Central memory CD8-positive, alpha-beta T cell (primary cell): ENCODE results near the gene NKAIN1.

Experiments used
- ATAC-seq: fragments of 150-1000 bp; cut with Tn5 transposase; replicated peaks from 2 replicates; pipeline ENCODE4 v1.10.0; 2022; ENCODE audit warnings: mild to moderate bottlenecking, moderate FRiP score, moderate number of reproducible peaks; ENCODE audit not compliant: poor library complexity, severe bottlenecking; ENCODE audit errors: extremely low read depth
- DNase-seq, 2 donors: peaks; one replicate each; pipeline ENCODE4 v3.0.0; 2021; ENCODE audit warnings: low spot score in 2 of 2
- H3K27ac Mint-ChIP-seq: one replicate; pipeline ENCODE4 v1.8.0; 2022; ENCODE audit warnings: low read depth, mild to moderate bottlenecking, moderate library complexity, mixed read lengths
- H3K27me3 Mint-ChIP-seq: one replicate; pipeline ENCODE4 v1.8.0; 2022; ENCODE audit warnings: mixed read lengths
- H3K36me3 Mint-ChIP-seq: one replicate; pipeline ENCODE4 v1.8.0; 2022; ENCODE audit warnings: mild to moderate bottlenecking, moderate library complexity, mixed read lengths; ENCODE audit not compliant: insufficient read depth
- H3K4me1 Mint-ChIP-seq: one replicate; pipeline ENCODE4 v1.8.0; 2022; ENCODE audit warnings: mixed read lengths
- H3K4me3 Mint-ChIP-seq: one replicate; pipeline ENCODE4 v1.8.0; 2022; ENCODE audit warnings: mild to moderate bottlenecking, moderate library complexity, mixed read lengths
- H3K9me3 Mint-ChIP-seq: one replicate; pipeline ENCODE4 v1.8.0; 2022; ENCODE audit warnings: mixed read lengths

Gene NKAIN1

GRCh38 chr1:31257213-31257612 lies 17.5 kb upstream of the NKAIN1 start:
- Mint-ChIP-seq H3K9me3 (no peaks in the 10 kb centered on the region), H3K36me3 (peaks cover 43% of the 10 kb centered on the region), H3K27ac (no peak overlapping the region), H3K4me3 (no peak overlapping the region), H3K4me1 (no peaks in the 10 kb centered on the region), H3K27me3 (no peaks in the 10 kb centered on the region)
- no peak for ATAC-seq
- DNase-seq: no peak

DNA sequence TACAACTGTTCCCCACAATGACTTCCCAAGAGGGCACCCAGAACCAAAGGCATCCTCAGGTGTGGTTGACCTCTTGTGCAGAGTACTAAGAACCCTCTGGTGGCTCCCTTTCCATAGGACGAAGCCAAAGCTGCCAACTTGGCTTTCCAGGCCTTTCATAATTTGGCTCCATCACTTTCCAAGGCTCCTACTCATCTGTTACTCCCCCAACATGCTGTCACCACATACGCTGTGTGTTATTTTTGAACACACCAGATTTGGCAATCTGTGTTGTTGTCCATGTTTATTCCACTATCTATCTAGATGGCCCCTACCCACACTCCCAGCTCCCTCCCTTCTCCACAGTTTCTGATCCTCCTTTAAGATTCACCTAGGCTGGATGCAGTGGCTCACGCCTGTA lies 10.2 kb upstream of the NKAIN1 start:
- ATAC-seq: no peak
- DNase-seq: no peak
- H3K27me3 Mint-ChIP-seq: no peaks in the 10 kb centered on the region

GRCh38 chr1:31248276-31248675 lies 8.6 kb upstream of the NKAIN1 start:
- Mint-ChIP-seq H3K9me3 (no peaks in the 10 kb centered on the region), H3K27ac (no peak overlapping the region), H3K36me3 (no peaks in the 10 kb centered on the region), H3K4me1 (no peaks in the 10 kb centered on the region), H3K4me3 (no peak overlapping the region), H3K27me3 (no peaks in the 10 kb centered on the region)
- no peak for ATAC-seq
- DNase-seq: no peak

More for the DNA sequence above, 10.2 kb upstream of the NKAIN1 start:
- Mint-ChIP-seq H3K27ac (no peak overlapping the region), H3K36me3 (no peaks in the 10 kb centered on the region), H3K4me3 (no peak overlapping the region), H3K4me1 (no peaks in the 10 kb centered on the region), H3K9me3 (no peaks in the 10 kb centered on the region)

DNA sequence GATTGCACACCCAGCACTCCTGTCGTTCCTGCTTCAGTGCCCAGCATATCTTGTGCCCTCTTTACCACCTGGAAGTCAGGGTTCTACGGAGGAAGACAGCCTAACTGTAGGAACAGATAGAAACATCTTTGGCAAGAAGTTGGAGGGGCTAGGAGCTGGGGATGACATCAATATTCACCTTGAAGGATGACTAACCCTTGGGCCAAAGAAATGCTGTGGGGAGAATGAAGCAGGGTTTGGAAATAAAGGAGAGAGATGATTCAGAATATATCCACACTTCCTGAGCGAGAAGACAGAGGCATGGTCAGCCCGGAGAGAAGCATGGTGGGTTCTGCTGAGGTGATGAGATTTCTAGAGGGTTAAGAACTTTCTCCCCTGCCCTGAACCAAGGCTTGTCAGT lies 4.6 kb upstream of the NKAIN1 start:
- no peak overlapping the region for H3K27ac Mint-ChIP-seq

DNA sequence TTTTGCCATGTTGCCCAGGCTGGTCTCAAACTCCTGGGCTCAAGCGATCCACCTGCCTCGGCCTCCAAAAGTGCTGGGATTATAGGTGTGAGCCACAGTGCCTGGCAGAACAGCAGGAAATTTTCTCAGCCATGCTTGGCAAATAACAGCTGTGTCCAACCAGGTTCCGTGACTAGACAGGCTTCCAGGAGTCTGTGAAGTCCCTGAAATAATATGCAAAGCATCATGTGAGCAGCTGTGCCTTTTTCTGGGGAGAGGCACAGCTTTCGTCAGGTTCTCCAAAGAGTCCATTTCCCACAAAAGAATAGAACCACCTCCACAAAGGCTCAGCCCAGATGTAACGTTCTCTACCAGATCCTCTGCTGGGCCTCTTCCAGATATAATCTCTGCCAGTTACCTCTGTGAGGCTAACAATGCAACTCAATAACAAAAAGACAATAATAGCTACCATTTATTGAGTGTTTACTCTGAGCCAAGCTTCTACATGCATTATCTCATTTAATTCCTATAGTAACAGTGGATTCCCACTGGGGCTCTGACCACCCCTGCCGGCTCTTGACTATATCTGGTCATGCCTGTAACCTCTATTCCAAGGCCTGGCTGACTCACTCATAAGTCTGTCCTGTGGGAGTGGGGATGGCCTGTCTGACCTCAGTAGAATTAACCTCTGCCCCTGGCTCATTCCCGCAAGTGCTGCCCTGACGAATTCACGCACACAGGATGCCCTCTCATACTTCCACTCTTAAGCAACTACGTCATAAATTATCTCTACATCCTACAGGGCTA lies 4.0 kb upstream of the NKAIN1 start:
- Mint-ChIP-seq H3K27me3 (peaks cover 22% of the 10 kb centered on the region), H3K9me3 (no peaks in the 10 kb centered on the region), H3K4me3 (no peak overlapping the region), H3K4me1 (peaks cover 5% of the 10 kb centered on the region), H3K36me3 (peaks cover 3% of the 10 kb centered on the region), H3K27ac (no peak overlapping the region)
- no peak for DNase-seq
- ATAC-seq: no peak

More for the DNA sequence above, 4.6 kb upstream of the NKAIN1 start:
- Mint-ChIP-seq H3K4me1 (no peaks in the 10 kb centered on the region), H3K4me3 (no peak overlapping the region), H3K9me3 (no peaks in the 10 kb centered on the region), H3K27me3 (peaks cover 16% of the 10 kb centered on the region), H3K36me3 (peaks cover 3% of the 10 kb centered on the region)
- ATAC-seq: no peak
- no peak for DNase-seq

DNA sequence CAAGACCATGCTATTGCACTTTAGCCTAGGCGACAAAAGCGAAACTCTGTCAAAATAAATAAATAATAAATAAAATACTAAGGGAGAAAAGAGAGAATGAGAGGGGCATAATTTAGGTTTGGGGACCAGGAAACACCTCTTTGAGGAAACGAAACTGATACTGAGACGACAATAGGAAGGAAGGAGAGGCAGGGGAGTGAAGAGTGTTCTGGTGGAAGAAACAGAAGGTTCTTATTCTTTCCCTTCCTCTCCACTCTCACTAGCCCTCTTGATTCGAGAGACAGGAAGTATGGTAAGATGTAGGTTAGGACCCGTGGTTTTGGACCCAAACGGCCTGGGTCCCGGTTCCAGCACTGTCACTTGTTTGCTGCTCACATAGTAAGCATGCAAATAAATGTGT lies 1.6 kb upstream of the NKAIN1 start:
- Mint-ChIP-seq H3K9me3 (no peaks in the 10 kb centered on the region), H3K36me3 (peaks cover 3% of the 10 kb centered on the region), H3K27ac (no peak overlapping the region), H3K4me1 (peaks cover 8% of the 10 kb centered on the region), H3K27me3 (peaks cover 46% of the 10 kb centered on the region), H3K4me3 (no peak overlapping the region)
- ATAC-seq (no peak), DNase-seq (no peak)

- Mint-ChIP-seq H3K27me3 (peaks cover 68% of the 10 kb centered on the region), H3K4me3 (peak overlapping the region; percentile 60), H3K4me1 (peaks cover 8% of the 10 kb centered on the region), H3K27ac (no peak overlapping the region), H3K36me3 (peaks cover 3% of the 10 kb centered on the region), H3K9me3 (no peaks in the 10 kb centered on the region)
- ATAC-seq: no peak
- no peak for DNase-seq
These were observed 587 bp downstream of the NKAIN1 start for GRCh38 chr1:31238986-31239613.

GRCh38 chr1:31238612-31238985 lies 1.1 kb downstream of the NKAIN1 start:
- DNase-seq (no peak), ATAC-seq (no peak)
- Mint-ChIP-seq H3K27me3 (peaks cover 71% of the 10 kb centered on the region), H3K4me3 (peak overlapping the region; percentile 60), H3K4me1 (peaks cover 8% of the 10 kb centered on the region), H3K36me3 (peaks cover 3% of the 10 kb centered on the region), H3K27ac (no peak overlapping the region), H3K9me3 (no peaks in the 10 kb centered on the region)

DNA sequence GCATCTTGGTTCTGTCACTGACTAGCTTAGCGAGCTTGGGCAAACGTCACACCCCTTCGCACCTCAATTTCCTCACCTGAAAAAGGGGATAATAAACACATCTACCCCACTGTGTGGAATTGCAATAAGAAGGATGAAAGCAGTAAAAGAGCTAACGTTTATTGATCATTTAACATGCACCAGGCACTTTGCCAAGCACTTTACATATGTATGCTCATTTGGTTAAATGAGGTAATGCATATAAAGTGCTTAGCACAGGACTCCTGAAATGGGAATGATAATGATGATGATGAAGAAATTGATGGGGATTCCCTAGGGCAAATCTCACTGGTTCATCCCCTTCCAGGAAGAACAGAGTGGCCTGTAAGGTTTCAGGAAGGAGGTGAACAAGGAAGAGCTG lies 4.8 kb downstream of the NKAIN1 start:
- Mint-ChIP-seq H3K4me1 (peaks cover 8% of the 10 kb centered on the region), H3K9me3 (no peaks in the 10 kb centered on the region), H3K36me3 (no peaks in the 10 kb centered on the region), H3K27ac (no peak overlapping the region), H3K27me3 (peaks cover 65% of the 10 kb centered on the region), H3K4me3 (no peak overlapping the region)
- DNase-seq: no peak
- ATAC-seq: no peak

DNA sequence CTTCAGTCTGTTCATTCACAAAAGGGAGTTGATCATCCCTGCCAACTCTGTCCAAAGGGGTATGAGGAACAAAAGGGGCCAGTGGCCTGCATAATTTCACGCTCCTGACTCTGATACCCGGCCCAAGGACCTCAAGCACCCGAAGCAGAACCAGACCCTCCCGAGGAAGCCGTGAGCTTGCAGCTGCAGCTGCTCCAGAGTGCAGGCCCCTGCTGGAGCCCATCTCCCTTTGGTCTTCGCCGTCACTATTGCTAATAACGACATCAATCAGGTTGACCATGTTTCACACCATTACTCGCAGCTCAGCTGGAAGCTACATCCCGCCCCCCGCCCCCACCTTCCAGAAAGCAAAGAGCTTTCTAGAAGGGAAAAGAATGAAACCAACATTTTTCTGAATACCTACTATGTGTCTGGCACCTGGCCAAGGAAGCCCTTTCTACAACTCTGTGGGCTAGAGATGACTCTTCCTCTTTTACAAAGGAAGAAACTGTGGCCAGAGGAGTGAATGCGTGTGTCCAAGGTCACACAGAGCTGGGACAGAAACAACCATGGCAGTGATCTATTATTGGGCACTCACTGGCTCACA lies 5.5 kb downstream of the NKAIN1 start:
- ATAC-seq: no peak
- no peaks in the 10 kb centered on the region for H3K9me3 Mint-ChIP-seq
- no peak overlapping the region for H3K4me3 Mint-ChIP-seq
- H3K27ac Mint-ChIP-seq: no peak overlapping the region
- no peaks in the 10 kb centered on the region for H3K36me3 Mint-ChIP-seq
- H3K27me3 Mint-ChIP-seq: peaks cover 63% of the 10 kb centered on the region
- no peak for DNase-seq
- peaks cover 8% of the 10 kb centered on the region for H3K4me1 Mint-ChIP-seq

DNA sequence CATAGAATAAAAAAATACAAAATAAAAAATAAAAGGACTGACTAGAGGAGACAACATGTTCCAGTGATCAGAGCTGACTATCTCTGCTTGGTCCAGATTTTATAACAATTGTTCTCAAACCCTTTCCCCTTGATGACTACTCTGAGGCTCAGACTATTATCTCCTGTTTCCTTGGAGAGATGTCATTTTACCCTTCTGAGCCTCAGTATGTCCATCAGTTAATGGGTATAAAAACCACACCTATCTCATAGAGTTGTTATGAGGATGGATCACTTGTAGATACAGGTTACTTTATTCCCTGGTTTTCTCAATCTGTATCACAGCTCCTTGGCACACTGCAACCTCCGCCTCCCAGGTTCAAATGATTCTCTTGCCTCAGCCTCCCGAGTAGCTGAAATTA lies 7.0 kb downstream of the NKAIN1 start:
- H3K36me3 Mint-ChIP-seq: no peaks in the 10 kb centered on the region
- H3K4me1 Mint-ChIP-seq: no peaks in the 10 kb centered on the region
- H3K27me3 Mint-ChIP-seq: peaks cover 47% of the 10 kb centered on the region
- no peak overlapping the region for H3K4me3 Mint-ChIP-seq
- DNase-seq (no peak), ATAC-seq (no peak)
- H3K27ac Mint-ChIP-seq: no peak overlapping the region
- no peaks in the 10 kb centered on the region for H3K9me3 Mint-ChIP-seq

- no peaks in the 10 kb centered on the region for H3K4me1 Mint-ChIP-seq
- no peaks in the 10 kb centered on the region for H3K9me3 Mint-ChIP-seq
- no peak for ATAC-seq
- H3K4me3 Mint-ChIP-seq: no peak overlapping the region
- no peaks in the 10 kb centered on the region for H3K36me3 Mint-ChIP-seq
- H3K27me3 Mint-ChIP-seq: peaks cover 38% of the 10 kb centered on the region
- no peak overlapping the region for H3K27ac Mint-ChIP-seq
- DNase-seq: no peak
These were observed 7.9 kb downstream of the NKAIN1 start for GRCh38 chr1:31231802-31232201.

DNA sequence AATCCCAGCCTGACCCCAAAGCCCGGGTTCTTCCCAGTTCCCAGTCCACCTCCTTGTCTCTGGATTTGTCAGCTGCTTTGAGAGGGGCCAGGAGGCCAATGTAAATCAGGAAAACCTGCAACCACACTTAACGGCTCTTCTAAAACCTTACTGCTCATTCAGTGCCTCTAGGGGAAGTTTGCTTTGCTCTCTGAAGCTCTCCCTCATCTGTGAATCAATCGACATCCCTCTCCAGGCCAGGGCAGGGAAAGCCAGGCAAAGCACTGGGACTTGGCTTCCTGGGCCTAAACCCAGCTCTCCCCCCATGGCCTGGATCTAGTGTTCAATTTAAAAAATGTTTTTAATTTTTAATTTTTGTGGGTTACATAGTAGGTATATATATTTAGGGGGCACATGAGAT lies 9.3 kb downstream of the NKAIN1 start:
- no peaks in the 10 kb centered on the region for H3K4me1 Mint-ChIP-seq
- H3K9me3 Mint-ChIP-seq: no peaks in the 10 kb centered on the region
- H3K36me3 Mint-ChIP-seq: no peaks in the 10 kb centered on the region
- H3K4me3 Mint-ChIP-seq: no peak overlapping the region
- DNase-seq (no peak), ATAC-seq (no peak)
- no peak overlapping the region for H3K27ac Mint-ChIP-seq
- peaks cover 24% of the 10 kb centered on the region for H3K27me3 Mint-ChIP-seq
